OCI-LY7 (cell line): ENCODE data around the gene GRID2.

Source experiments
- EZH2phosphoT487 ChIP-seq: fragments of 200-600 bp; sonication (generic); IDR thresholded peaks from 2 replicates; pipeline ENCODE4 v1.6.1; 2018; ENCODE audit warnings: low read depth, borderline replicate concordance, mild to moderate bottlenecking, mixed run types, antibody characterized with exemption, low read length, moderate library complexity, mixed read lengths
- TF ChIP-seq, protein P1 (sequence below): fragments of 200-600 bp; sonication (generic); conservative IDR thresholded peaks from 2 replicates; pipeline ENCODE4 v1.5.1; 2014; ENCODE audit warnings: mild to moderate bottlenecking, antibody characterized with exemption, low read length, moderate library complexity, mixed read lengths

DNA sequence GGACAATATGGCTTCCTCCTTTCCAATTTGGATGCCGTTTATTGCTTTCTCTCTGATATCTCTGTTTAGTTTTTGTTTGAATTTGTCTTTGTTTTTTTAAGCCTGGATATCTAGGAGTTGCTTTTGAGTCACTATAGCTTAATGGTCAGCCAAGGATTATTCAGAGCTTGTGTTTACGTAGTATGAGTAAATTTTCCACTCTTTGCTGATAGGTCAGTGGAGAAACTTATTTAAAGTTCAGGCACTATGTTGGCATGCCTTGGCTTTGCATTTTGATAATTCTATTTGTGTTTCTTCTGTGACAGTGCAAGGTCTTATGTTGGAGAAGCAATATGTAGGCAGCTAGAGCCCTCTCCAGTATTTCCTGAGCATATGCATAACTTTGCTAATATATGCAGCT, 315.2 kb downstream of the GRID2 start:
- TF ChIP-seq, protein P1, sequence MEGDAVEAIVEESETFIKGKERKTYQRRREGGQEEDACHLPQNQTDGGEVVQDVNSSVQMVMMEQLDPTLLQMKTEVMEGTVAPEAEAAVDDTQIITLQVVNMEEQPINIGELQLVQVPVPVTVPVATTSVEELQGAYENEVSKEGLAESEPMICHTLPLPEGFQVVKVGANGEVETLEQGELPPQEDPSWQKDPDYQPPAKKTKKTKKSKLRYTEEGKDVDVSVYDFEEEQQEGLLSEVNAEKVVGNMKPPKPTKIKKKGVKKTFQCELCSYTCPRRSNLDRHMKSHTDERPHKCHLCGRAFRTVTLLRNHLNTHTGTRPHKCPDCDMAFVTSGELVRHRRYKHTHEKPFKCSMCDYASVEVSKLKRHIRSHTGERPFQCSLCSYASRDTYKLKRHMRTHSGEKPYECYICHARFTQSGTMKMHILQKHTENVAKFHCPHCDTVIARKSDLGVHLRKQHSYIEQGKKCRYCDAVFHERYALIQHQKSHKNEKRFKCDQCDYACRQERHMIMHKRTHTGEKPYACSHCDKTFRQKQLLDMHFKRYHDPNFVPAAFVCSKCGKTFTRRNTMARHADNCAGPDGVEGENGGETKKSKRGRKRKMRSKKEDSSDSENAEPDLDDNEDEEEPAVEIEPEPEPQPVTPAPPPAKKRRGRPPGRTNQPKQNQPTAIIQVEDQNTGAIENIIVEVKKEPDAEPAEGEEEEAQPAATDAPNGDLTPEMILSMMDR, result no peak
- no peak for TF ChIP-seq EZH2phosphoT487
